ENCODE measurements around the gene HEATR5A. TPM values are rescaled to one million over a fixed set of nuclear protein-coding genes. Genes with fewer than 3 reads are reported as not detected.

The HEATR5A gene
- total RNA-seq, 4 donors from 2014 or later, result 22.9 to 32.0 (median 25.8) TPM

Small RNAs within 50 kb of the gene (small RNA-seq; reads per million reads assigned to genes)
- gene RF00019, result not detected

Other genes with a start within 250 kb of the HEATR5A start
- gene HECTD1, start 212.8 kb downstream of the HEATR5A start, total RNA-seq, result 100 to 1,000 TPM; 183 to 225 (median 207) TPM
- gene DTD2, start 37.0 kb upstream of the HEATR5A start, total RNA-seq, result 10 to 100 TPM; 40.0 to 63.4 (median 47.4) TPM
- not detected for gene GPR33, start 67.5 kb upstream of the HEATR5A start, total RNA-seq
- gene NUBPL, start 140.9 kb upstream of the HEATR5A start, total RNA-seq, result 10 to 100 TPM; 10.3 to 38.2 (median 13.4) TPM

Data from tibial nerve (tissue), 4 donors.